Fibroblast of pulmonary artery (primary cell): ENCODE measurements around the gene TOR1AIP1.
"Not testable (repeated sequence)": the region's sequence is repeated elsewhere in the genome, so short reads cannot be mapped to it uniquely, and the experiment has no call there.

Source experiments
- DNase-seq: peaks from one replicate; pipeline ENCODE4 v3.0.0-alpha.2; 2010; ENCODE audit warnings: low read depth
- H3K4me3 ChIP-seq: replicated peaks from 2 replicates; pipeline ENCODE4 v1.5.1; 2011; ENCODE audit warnings: low read depth, mild to moderate bottlenecking, control low read depth, low read length, moderate library complexity
- TF ChIP-seq, protein P1 (sequence below): IDR thresholded peaks from 2 replicates; pipeline ENCODE4 v1.5.1; 2011; ENCODE audit warnings: mild to moderate bottlenecking, control low read depth, low read length, inconsistent platforms; ENCODE audit errors: missing control alignments

TOR1AIP1 gene

GRCh38 chr1:179882253-179883039 is at the start of gene TOR1AIP1:
Gene TOR1AIP1, plus strand, starts transcription at chr1:179882285. Its CDS starts 218 bp downstream, at chr1:179882503.
- peak; percentile 99 for DNase-seq
- TF ChIP-seq, protein P1, sequence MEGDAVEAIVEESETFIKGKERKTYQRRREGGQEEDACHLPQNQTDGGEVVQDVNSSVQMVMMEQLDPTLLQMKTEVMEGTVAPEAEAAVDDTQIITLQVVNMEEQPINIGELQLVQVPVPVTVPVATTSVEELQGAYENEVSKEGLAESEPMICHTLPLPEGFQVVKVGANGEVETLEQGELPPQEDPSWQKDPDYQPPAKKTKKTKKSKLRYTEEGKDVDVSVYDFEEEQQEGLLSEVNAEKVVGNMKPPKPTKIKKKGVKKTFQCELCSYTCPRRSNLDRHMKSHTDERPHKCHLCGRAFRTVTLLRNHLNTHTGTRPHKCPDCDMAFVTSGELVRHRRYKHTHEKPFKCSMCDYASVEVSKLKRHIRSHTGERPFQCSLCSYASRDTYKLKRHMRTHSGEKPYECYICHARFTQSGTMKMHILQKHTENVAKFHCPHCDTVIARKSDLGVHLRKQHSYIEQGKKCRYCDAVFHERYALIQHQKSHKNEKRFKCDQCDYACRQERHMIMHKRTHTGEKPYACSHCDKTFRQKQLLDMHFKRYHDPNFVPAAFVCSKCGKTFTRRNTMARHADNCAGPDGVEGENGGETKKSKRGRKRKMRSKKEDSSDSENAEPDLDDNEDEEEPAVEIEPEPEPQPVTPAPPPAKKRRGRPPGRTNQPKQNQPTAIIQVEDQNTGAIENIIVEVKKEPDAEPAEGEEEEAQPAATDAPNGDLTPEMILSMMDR = peak; percentile 46
- H3K4me3 ChIP-seq = peak within 1 kb of the TSS; percentile 90

DNA sequence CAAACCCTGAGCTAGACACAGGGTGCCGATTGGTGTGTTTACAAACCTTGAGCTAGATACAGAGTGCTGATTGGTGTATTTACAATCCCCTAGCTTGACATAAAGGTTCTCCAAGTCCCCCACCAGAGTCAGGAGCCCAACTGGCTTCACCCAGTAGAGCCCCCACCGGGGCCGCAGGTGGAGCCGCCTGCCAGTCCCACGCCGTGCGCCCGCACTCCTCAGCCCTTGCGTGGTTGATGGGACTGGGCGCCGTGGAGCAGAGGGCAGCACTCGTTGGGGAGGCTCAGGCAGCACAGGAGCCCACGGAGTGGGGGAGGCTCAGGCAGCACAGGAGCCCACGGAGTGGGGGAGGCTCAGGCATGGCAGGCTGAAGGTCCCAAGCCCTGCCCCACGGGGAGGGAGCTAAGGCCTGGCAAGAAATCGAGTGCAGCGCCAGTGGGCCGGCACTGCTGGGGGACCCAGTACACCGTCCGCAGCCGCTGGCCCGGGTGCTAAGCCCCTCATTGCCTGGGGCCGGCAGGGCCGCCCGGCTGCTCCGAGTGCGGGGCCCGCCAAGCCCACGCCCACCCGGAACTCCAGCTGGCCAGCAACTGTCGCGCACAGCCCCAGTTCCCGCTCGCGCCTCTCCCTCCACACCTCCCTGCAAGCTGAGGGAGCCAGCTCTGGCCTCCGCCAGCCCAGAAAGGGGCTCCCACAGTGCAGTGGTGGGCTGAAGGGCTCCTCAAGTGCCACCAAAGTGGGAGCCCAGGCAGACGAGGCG is 45.2 kb upstream of the TOR1AIP1 start:
- DNase-seq, H3K4me3 ChIP-seq: not testable (repeated sequence)

DNA sequence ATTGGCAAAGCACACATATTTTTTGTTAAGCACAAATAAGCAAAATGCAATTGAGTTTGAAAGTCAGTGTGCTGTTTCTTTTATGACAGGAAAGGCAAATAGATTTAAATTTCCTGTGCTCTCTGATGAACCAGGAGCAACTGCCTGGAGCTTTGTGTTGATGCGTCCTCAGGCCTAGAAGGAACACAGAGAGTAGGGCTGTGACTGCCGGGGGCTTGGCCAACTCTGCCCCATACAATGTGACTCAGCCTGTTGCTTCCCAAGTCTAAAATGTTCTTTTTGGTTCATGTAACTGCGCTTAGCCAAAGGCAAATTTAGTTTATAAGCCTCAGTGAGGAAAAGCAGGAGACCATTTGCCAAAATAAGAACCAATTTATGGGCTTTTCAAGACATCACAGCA is 42.0 kb upstream of the TOR1AIP1 start:
- no peak overlapping the region for H3K4me3 ChIP-seq
- no peak for DNase-seq
- TF ChIP-seq, protein P1 = no peak

DNA sequence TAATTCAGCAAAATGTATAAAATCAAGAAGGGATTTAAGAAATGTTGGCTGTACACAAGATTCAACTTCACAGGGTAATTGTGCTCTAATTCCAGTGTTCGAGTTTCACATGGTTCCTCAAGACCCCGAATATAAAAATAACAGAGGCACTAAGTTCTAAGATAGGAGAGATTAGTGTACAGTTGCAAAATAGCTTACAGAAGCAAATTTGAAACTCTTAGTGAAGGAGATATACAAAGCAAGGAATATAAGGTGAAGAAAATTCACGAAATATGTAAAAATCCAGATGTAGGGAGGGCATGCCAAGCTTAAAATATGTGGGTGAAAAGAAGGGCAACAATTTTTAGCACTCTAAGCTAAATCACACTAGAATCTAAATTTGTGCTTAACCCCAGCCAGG is 33.9 kb upstream of the TOR1AIP1 start:
- H3K4me3 ChIP-seq = no peak overlapping the region
- TF ChIP-seq, protein P1 = no peak
- no peak for DNase-seq

DNA sequence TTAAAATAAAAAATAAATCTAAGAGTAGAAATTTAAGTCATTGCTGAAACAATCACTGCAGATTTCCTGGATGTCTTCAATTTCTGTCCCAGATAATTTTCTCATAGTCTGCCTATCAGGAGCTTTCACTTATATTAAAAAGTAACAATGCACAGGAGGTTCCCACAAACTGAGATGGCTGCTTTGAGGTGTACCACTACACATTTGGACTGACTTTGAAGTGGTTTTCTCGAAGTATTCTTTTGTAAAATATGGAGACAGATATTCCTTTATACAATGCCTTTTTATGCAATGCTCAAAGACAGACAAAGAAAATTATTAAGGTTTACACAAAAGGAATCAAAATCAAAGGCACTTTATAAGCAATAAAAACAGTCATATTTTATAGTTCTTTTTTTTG is 29.0 kb upstream of the TOR1AIP1 start:
- DNase-seq = no peak
- no peak overlapping the region for H3K4me3 ChIP-seq
- TF ChIP-seq, protein P1 = no peak

DNA sequence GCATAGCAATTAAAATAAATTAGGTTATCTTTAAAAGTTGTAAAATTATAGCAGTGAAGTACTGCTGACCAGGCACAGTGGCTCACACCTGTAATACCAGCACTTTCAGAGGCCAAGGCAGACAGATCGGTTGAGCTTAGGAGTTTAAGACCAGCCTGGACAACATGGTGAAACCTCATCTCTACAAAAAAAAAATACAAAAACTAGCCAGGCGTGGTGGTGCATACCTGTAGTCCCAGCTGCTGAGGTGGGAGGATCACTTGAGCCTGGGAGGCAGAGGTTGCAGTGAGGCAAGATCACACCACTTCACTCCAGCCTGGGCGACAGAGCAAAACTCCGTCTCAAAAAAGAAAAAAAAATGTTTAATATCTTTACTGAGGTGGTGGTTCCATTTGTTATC is 26.3 kb upstream of the TOR1AIP1 start:
- not testable (repeated sequence) for DNase-seq, H3K4me3 ChIP-seq

DNA sequence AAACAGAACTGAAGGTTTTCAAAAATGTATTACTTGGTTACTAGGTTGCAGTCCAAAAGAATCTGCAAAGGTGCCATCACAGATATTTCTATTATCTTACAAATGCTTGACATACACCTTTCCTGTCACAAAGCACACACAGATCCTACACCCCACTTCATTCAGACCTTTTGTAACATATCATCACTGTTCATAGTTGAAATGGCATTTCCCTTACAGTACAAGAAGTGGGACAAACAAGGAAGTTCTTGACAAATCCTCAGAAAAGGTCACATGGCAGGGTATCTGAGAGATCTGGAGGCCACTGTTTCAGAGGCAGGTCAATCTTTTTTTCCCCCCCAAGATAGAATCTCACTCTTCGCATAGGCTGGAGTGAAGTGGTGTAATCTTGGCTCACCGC is 25.8 kb upstream of the TOR1AIP1 start:
- TF ChIP-seq, protein P1 = no peak
- no peak for DNase-seq
- H3K4me3 ChIP-seq = no peak overlapping the region

GRCh38 chr1:179857009-179857408 is 25.1 kb upstream of the TOR1AIP1 start:
- H3K4me3 ChIP-seq = no peak overlapping the region
- TF ChIP-seq, protein P1 = no peak
- no peak for DNase-seq
